Osteoblast (primary cell): ENCODE data around the gene PARD3B. TPM values are rescaled to one million over a fixed set of nuclear protein-coding genes. Genes with fewer than 3 reads are reported as not detected.

ENCODE experiments used
- DNase-seq: peaks from one replicate; pipeline ENCODE4 v3.0.0; 2011; ENCODE audit warnings: low spot score, mixed read lengths; ENCODE audit not compliant: insufficient read length; ENCODE audit errors: missing footprints
- H2AFZ ChIP-seq: 2 replicates; pipeline ENCODE4 v1.6.0; 2011; ENCODE audit warnings: mild to moderate bottlenecking, low read length
- H3K27ac ChIP-seq: 2 replicates; pipeline ENCODE4 v1.5.1; 2011; ENCODE audit warnings: mild to moderate bottlenecking, low read depth, low read length, moderate library complexity
- H3K27me3 ChIP-seq: 2 replicates; pipeline ENCODE4 v1.6.0; 2012; ENCODE audit warnings: mild to moderate bottlenecking, control low read depth, inconsistent platforms, low read length, moderate library complexity; ENCODE audit not compliant: insufficient read depth
- H3K36me3 ChIP-seq: 2 replicates; pipeline ENCODE4 v1.5.1; 2011; ENCODE audit warnings: mild to moderate bottlenecking, low read length, control low read depth, moderate library complexity; ENCODE audit not compliant: insufficient read depth
- H3K4me1 ChIP-seq: 2 replicates; pipeline ENCODE4 v1.5.1; 2011; ENCODE audit warnings: mild to moderate bottlenecking, low read length, control low read depth, moderate library complexity; ENCODE audit not compliant: insufficient read depth
- H3K4me2 ChIP-seq: 2 replicates; pipeline ENCODE4 v1.6.0; 2011; ENCODE audit warnings: mild to moderate bottlenecking, low read length; ENCODE audit not compliant: insufficient read depth
- H3K4me3 ChIP-seq: fragments of 200-600 bp; sonication (generic); 3 replicates; pipeline ENCODE4 v1.5.1; 2012; ENCODE audit warnings: mild to moderate bottlenecking, low read length, inconsistent platforms; ENCODE audit not compliant: insufficient read depth
- H3K79me2 ChIP-seq: 2 replicates; pipeline ENCODE4 v1.6.0; 2012; ENCODE audit warnings: mild to moderate bottlenecking, low read length, control low read depth, inconsistent platforms; ENCODE audit not compliant: insufficient read depth
- H3K9me3 ChIP-seq: 2 replicates; pipeline ENCODE4 v1.5.1; 2011; ENCODE audit warnings: low read depth, low read length, control low read depth
- H4K20me1 ChIP-seq: 2 replicates; pipeline ENCODE4 v1.6.0; 2012; ENCODE audit warnings: mild to moderate bottlenecking, low read length, control low read depth; ENCODE audit not compliant: insufficient read depth
- total RNA-seq: library from RNA; depleted of rRNA; stranded (reverse); fragments of >200 nt; gene quantifications from 2 replicates; pipeline ENCODE4 v1.2.3, GENCODE V29; 2012
- TF ChIP-seq, protein P1 (sequence below): IDR thresholded peaks from 2 replicates; pipeline ENCODE4 v1.5.1; 2011; ENCODE audit warnings: mild to moderate bottlenecking, low read depth, low read length, moderate library complexity; ENCODE audit errors: extremely low read depth

The PARD3B gene
- total RNA-seq, 1 donor = 22.4 TPM

DNA sequence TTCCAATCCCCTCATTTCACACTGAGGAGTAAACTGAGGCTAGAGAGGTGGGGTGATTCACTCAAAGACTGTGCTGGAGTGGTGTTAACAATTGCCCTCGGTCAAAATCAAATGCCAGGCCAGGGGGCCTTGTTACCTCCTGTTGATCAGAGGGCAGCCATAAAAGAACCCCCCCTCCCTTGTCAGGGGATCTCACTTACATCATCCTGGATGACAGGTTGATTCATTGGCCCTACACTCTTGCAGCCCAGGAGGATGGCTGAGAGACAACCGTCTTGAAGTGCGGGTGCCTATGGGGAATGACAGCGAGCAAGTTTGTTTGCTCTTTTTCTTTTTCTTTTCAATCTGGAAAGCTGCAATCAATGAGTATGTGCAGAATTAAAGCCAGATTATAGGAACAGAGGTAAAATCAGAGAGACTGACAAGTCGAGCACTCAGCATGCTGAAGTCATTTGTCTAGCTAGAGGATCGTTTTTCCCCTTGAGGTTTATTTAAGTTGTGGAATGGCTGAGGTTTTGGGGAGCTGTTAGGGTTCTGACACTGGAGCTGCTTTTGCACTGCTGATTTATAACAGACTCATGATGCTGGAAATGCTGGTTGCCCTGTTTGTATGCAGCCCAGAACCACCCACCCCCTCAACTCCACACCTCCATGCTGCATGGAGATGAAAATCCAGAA lies 1110.6 kb downstream of the PARD3B start:
- no peak overlapping the region for H3K4me2 ChIP-seq

DNA sequence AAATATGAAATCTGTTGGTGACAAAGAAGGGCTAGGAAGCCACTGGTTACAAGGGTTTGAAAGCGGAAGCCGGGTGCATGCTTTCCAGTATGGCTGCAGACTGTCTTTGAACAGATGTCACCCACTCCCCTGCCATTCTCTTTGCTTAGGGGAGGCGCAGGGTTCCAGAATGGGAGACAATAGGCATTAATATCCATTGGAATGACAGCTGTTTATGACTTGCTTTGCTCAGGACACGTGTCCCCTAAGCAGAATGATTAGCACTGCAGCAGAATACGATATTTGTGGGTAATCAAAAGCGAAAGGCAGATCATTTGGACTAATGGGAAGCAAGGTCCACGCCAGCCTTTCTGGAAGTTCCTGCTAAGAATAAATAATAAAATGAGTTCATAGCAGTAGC lies 1111.2 kb downstream of the PARD3B start:
- no peak for DNase-seq
- no peak overlapping the region for H3K4me2 ChIP-seq
- H2AFZ ChIP-seq = no peak overlapping the region
- no peaks in the 10 kb centered on the region for H3K27me3 ChIP-seq
- no peak overlapping the region for H3K27ac ChIP-seq
- H3K4me3 ChIP-seq = no peak overlapping the region
- no peaks in the 10 kb centered on the region for H3K79me2 ChIP-seq
- no peaks in the 10 kb centered on the region for H3K36me3 ChIP-seq
- H3K9me3 ChIP-seq = no peaks in the 10 kb centered on the region
- H3K4me1 ChIP-seq = peaks cover 44% of the 10 kb centered on the region
- TF ChIP-seq, protein P1, sequence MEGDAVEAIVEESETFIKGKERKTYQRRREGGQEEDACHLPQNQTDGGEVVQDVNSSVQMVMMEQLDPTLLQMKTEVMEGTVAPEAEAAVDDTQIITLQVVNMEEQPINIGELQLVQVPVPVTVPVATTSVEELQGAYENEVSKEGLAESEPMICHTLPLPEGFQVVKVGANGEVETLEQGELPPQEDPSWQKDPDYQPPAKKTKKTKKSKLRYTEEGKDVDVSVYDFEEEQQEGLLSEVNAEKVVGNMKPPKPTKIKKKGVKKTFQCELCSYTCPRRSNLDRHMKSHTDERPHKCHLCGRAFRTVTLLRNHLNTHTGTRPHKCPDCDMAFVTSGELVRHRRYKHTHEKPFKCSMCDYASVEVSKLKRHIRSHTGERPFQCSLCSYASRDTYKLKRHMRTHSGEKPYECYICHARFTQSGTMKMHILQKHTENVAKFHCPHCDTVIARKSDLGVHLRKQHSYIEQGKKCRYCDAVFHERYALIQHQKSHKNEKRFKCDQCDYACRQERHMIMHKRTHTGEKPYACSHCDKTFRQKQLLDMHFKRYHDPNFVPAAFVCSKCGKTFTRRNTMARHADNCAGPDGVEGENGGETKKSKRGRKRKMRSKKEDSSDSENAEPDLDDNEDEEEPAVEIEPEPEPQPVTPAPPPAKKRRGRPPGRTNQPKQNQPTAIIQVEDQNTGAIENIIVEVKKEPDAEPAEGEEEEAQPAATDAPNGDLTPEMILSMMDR = no peak
- H4K20me1 ChIP-seq = no peaks in the 10 kb centered on the region

More for the DNA sequence above, 1110.6 kb downstream of the PARD3B start:
- H2AFZ ChIP-seq = no peak overlapping the region
- no peaks in the 10 kb centered on the region for H3K9me3 ChIP-seq
- H3K4me1 ChIP-seq = peaks cover 40% of the 10 kb centered on the region
- no peaks in the 10 kb centered on the region for H3K27me3 ChIP-seq
- no peak overlapping the region for H3K4me3 ChIP-seq
- no peaks in the 10 kb centered on the region for H3K79me2 ChIP-seq
- no peak overlapping the region for H3K27ac ChIP-seq
- no peaks in the 10 kb centered on the region for H4K20me1 ChIP-seq
- no peak for DNase-seq
- TF ChIP-seq, protein P1 = no peak
- H3K36me3 ChIP-seq = no peaks in the 10 kb centered on the region

DNA sequence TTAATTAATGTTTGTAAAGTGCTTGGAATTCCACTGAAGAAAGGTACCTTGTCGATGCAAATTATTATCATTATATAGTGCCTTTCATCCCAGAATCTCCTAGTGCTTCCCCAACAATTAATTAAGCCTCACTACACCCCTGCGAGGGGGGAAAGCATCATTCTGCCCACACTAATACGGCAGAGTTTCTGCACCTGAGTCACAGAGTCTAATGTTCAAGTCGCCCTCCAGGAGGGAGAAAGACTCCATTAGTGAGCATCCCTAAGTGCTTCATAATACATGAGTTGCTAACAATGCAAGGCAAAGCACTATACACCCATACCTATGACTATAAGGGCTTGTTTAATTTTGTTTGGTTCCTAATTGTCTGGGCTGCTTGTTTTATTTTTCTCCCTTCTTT lies 1111.7 kb downstream of the PARD3B start:
- Histone ChIP-seq H3K4me3 (no peak overlapping the region), H3K36me3 (no peaks in the 10 kb centered on the region), H3K27ac (no peak overlapping the region), H3K4me2 (no peak overlapping the region), H3K4me1 (peaks cover 44% of the 10 kb centered on the region), H3K27me3 (no peaks in the 10 kb centered on the region), H2AFZ (no peak overlapping the region), H3K79me2 (no peaks in the 10 kb centered on the region), H3K9me3 (no peaks in the 10 kb centered on the region), H4K20me1 (no peaks in the 10 kb centered on the region)
- DNase-seq = no peak
- TF ChIP-seq, protein P1 = no peak

DNA sequence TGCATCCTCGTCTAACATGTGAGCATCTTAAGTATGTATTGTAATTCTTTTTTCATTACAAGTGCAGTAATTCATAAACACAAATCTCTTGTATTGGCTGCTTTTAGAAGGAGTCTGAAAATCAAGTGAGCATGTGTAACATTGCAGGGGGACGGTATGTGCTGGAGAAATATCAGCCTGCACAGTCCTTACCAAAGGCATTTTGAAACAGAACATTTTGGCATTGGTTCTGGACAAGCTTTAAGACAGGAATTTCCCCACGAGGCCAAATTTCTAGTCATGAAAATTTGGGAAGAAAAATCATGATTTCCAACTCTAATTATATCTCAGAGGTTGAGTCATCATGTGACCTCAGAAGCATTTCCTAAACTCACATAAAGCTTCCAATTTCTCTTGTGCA lies 1112.3 kb downstream of the PARD3B start:
- DNase-seq = no peak
- Histone ChIP-seq H3K27ac (no peak overlapping the region), H2AFZ (no peak overlapping the region), H3K36me3 (no peaks in the 10 kb centered on the region), H3K4me3 (no peak overlapping the region), H4K20me1 (no peaks in the 10 kb centered on the region), H3K9me3 (no peaks in the 10 kb centered on the region), H3K4me2 (no peak overlapping the region), H3K27me3 (no peaks in the 10 kb centered on the region), H3K4me1 (peaks cover 44% of the 10 kb centered on the region), H3K79me2 (no peaks in the 10 kb centered on the region)
- TF ChIP-seq, protein P1 = no peak
